Gastroesophageal sphincter (tissue), 4 donors: ENCODE results near the gene BAX. TPM values are rescaled to one million over a fixed set of nuclear protein-coding genes. Genes with fewer than 3 reads are reported as not detected.

Experiments
- ATAC-seq: fragments of 150-250 bp; one replicate; pipeline ENCODE4 v1.9.1; 2016; ENCODE audit warnings: mild to moderate bottlenecking, moderate library complexity
- H3K27ac ChIP-seq, 4 donors: fragments of 200-600 bp; sonication (generic) in 3 of 4; 1 replicate in 3 of 4; 2 replicates in 1 of 4; pipeline ENCODE4 v1.5.1; 2016 to 2019
- H3K27me3 ChIP-seq: fragments of 200-600 bp; sonication (generic); one replicate; pipeline ENCODE4 v1.5.1; 2019
- H3K36me3 ChIP-seq, 2 donors: fragments of 200-600 bp; sonication (generic); one replicate each; pipeline ENCODE4 v1.5.1; 2019; ENCODE audit warnings: control low read depth in 1 of 2
- H3K4me1 ChIP-seq, 3 donors: fragments of 200-600 bp; sonication (generic); 1 replicate in 2 of 3; 2 replicates in 1 of 3; pipeline ENCODE4 v1.5.1; 2016 to 2019; ENCODE audit warnings: control low read depth in 2 of 3
- H3K4me3 ChIP-seq, 2 donors: fragments of 200-600 bp; sonication (generic); one replicate each; pipeline ENCODE4 v1.5.1; 2019; ENCODE audit warnings: mild to moderate bottlenecking in 1 of 2, moderate library complexity in 1 of 2
- H3K9me3 ChIP-seq, 3 donors: fragments of 200-600 bp; sonication (generic); one replicate each; pipeline ENCODE4 v1.5.1; 2017 to 2019; ENCODE audit warnings: control low read depth in 2 of 3
- EP300 ChIP-seq: sonication (generic); formaldehyde crosslinking; IDR thresholded peaks from one replicate; pipeline ENCODE4 v1.6.1; 2017; ENCODE audit warnings: antibody characterized with exemption, mild to moderate bottlenecking
- POLR2A ChIP-seq, 2 donors: fragments of 450-650 bp; IDR thresholded peaks; one replicate each; pipeline ENCODE4 v1.6.1; 2017; ENCODE audit warnings: antibody characterized with exemption in 2 of 2, mild to moderate bottlenecking in 2 of 2, moderate library complexity in 1 of 2
- POLR2AphosphoS5 ChIP-seq: sonication (generic); formaldehyde crosslinking; IDR thresholded peaks from one replicate; pipeline ENCODE4 v1.6.1; 2017; ENCODE audit warnings: antibody characterized with exemption
- WGBS, 2 donors: methylation state at CpG; one replicate each; pipeline ENCODE4 v1.1.5; 2018; ENCODE audit warnings: low coverage in 1 of 2; 5-methylcytosine and 5-hydroxymethylcytosine counted together
- total RNA-seq, 4 donors: library from RNA; depleted of rRNA; stranded (reverse); fragments of >200 nt; gene quantifications; one replicate each; pipeline ENCODE4 v1.1.0, GENCODE V29; 2016
- TF ChIP-seq, protein P1 (sequence below), 4 experiments: fragments of 200-600 bp in 2 of 4; fragments of 450-650 bp in 2 of 4; sonication (generic) in 1 of 4; IDR thresholded peaks; one replicate each; pipeline ENCODE4 v1.5.1; 2017 to 2019; ENCODE audit warnings: antibody characterized with exemption in 4 of 4, mild to moderate bottlenecking in 2 of 4, moderate library complexity in 2 of 4

Gene BAX
- total RNA-seq, 4 donors from 2014 or later, result 31.5 to 40.8 (median 34.8) TPM

GRCh38 chr19:48934837-48935236 lies 19.8 kb upstream of the BAX start:
- no CpG with 5 or more reads among the region's 19 CpGs for WGBS, 2 donors
- no peaks in the 10 kb centered on the region for H3K36me3 ChIP-seq
- no peak overlapping the region for H3K4me3 ChIP-seq
- no peak overlapping the region for H3K27ac ChIP-seq
- no peak for ATAC-seq
- H3K27me3 ChIP-seq, result no peaks in the 10 kb centered on the region
- no peaks in the 10 kb centered on the region for H3K9me3 ChIP-seq
- TF ChIP-seq EP300, result no peak
- TF ChIP-seq, protein P1, sequence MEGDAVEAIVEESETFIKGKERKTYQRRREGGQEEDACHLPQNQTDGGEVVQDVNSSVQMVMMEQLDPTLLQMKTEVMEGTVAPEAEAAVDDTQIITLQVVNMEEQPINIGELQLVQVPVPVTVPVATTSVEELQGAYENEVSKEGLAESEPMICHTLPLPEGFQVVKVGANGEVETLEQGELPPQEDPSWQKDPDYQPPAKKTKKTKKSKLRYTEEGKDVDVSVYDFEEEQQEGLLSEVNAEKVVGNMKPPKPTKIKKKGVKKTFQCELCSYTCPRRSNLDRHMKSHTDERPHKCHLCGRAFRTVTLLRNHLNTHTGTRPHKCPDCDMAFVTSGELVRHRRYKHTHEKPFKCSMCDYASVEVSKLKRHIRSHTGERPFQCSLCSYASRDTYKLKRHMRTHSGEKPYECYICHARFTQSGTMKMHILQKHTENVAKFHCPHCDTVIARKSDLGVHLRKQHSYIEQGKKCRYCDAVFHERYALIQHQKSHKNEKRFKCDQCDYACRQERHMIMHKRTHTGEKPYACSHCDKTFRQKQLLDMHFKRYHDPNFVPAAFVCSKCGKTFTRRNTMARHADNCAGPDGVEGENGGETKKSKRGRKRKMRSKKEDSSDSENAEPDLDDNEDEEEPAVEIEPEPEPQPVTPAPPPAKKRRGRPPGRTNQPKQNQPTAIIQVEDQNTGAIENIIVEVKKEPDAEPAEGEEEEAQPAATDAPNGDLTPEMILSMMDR (IDR thresholded peaks at IDR 0.05), result no peak
- no peak for TF ChIP-seq POLR2AphosphoS5
- no peak for TF ChIP-seq POLR2A (IDR thresholded peaks at IDR 0.05)
- peaks cover 0 to 14% (median 0%) of the 10 kb centered on the region in 3 donors for H3K4me1 ChIP-seq

DNA sequence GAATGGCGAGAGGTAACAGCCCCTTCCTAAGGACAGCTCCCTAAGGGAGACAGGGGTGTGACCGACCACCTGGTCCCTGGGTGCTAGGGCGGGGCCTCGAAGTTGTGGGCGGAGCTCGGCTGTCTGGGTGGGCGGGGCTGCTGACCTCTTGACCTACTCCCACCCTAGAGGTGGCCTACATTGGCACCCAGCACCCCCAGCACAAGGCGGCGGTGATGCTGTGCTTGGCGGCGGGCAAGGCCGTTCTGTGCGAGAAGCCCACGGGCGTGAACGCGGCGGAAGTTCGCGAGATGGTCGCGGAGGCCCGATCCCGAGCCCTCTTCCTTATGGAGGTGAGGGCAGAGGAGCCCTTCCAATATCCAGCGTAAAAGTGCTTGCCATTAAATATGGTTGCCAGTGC lies 18.8 kb upstream of the BAX start:
- Histone ChIP-seq H3K27me3 (no peaks in the 10 kb centered on the region), H3K27ac (no peak overlapping the region), H3K9me3 (peaks cover 0 to 3% (median 0%) of the 10 kb centered on the region in 3 donors), H3K4me3 (no peak overlapping the region), H3K36me3 (no peaks in the 10 kb centered on the region), H3K4me1 (peaks cover 0 to 14% (median 0%) of the 10 kb centered on the region in 3 donors)
- TF ChIP-seq EP300 (no peak), POLR2AphosphoS5 (no peak)
- TF ChIP-seq, protein P1 (IDR thresholded peaks at IDR 0.05), result no peak
- WGBS, 2 donors, result 88 to 94% methylated on average over 7 to 14 of the region's 25 CpGs
- no peak for ATAC-seq

GRCh38 chr19:48938256-48938655 lies 16.4 kb upstream of the BAX start:
- no peak for ATAC-seq
- peaks cover 0 to 7% (median 0%) of the 10 kb centered on the region in 3 donors for H3K9me3 ChIP-seq
- H3K4me3 ChIP-seq, result no peak overlapping the region
- peaks cover 0 to 9% (median 0%) of the 10 kb centered on the region in 3 donors for H3K4me1 ChIP-seq
- H3K27me3 ChIP-seq, result no peaks in the 10 kb centered on the region
- no peak overlapping the region for H3K27ac ChIP-seq
- WGBS, 2 donors, result 70 to 94% methylated on average over 2 to 5 of the region's 7 CpGs
- TF ChIP-seq POLR2A (IDR thresholded peaks at IDR 0.05) (no peak), EP300 (no peak), POLR2AphosphoS5 (no peak)
- TF ChIP-seq, protein P1 (IDR thresholded peaks at IDR 0.05), result no peak
- no peaks in the 10 kb centered on the region for H3K36me3 ChIP-seq

DNA sequence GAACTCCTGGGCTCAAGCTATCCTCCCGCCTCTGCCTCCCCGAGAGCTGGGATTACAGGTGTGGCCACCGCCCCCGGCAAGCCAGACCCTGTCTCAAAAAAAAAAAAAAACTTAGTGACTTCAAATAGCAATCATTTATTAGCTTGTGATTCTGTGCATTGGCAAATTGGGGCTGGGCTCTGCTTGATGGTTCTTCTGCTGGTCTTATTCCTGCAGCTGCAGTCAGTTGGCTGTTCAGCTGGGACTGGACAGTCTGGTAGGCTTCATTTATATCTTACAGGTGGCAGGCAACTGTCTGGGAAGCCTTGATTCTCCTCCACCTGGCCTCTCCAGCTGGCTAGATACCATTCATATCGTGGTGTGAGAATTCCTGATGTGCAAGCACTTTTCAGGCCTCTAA lies 13.8 kb upstream of the BAX start:
- no peak overlapping the region for H3K27ac ChIP-seq
- 98 to 100% methylated on average over 4 to 5 of the region's 5 CpGs for WGBS, 2 donors
- peaks cover 0 to 7% (median 0%) of the 10 kb centered on the region in 3 donors for H3K9me3 ChIP-seq
- H3K36me3 ChIP-seq, result no peaks in the 10 kb centered on the region
- H3K4me1 ChIP-seq, result no peaks in the 10 kb centered on the region
- H3K27me3 ChIP-seq, result no peaks in the 10 kb centered on the region
- no peak overlapping the region for H3K4me3 ChIP-seq
- no peak for ATAC-seq
- TF ChIP-seq, protein P1 (IDR thresholded peaks at IDR 0.05), result no peak
- TF ChIP-seq POLR2A (IDR thresholded peaks at IDR 0.05) (no peak), POLR2AphosphoS5 (no peak), EP300 (no peak)

DNA sequence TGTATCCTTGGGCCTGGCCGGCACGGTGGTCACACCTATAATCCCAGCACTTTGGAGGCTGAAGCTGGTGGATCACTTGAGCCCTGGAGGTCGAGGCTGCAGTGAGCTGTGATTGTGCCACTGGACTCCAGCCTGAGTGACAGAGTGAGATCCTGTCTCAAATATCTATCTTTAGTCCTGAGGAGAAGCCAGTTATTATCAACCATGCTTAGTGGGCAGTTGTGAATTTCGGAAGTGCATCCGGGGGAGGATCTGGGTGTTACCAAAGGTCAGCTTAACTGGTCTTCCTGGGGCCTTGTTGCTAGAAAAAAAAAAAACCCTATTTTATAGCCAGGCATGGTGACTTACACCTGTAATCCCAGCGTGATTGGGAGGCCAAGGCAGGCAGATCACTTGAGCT lies 11.6 kb upstream of the BAX start:
- Histone ChIP-seq H3K4me1 (no peaks in the 10 kb centered on the region), H3K36me3 (no peaks in the 10 kb centered on the region), H3K27me3 (no peaks in the 10 kb centered on the region), H3K9me3 (peaks cover 0 to 7% (median 0%) of the 10 kb centered on the region in 3 donors), H3K4me3 (no peak overlapping the region), H3K27ac (no peak overlapping the region)
- ATAC-seq, result no peak
- WGBS, 2 donors, result 89 to 93% methylated on average over 5 of the region's 6 CpGs
- TF ChIP-seq POLR2AphosphoS5, result no peak
- TF ChIP-seq, protein P1 (IDR thresholded peaks at IDR 0.05), result no peak
- TF ChIP-seq EP300, result no peak
- TF ChIP-seq POLR2A (IDR thresholded peaks at IDR 0.05), result no peak
